ENCODE data around the gene ATP9A. TPM values are rescaled to one million over a fixed set of nuclear protein-coding genes. Genes with fewer than 3 reads are reported as not detected.

The ATP9A gene
- total RNA-seq, 1 experiment from 2014 or later, result 7.3 TPM

GRCh38 chr20:51811514-51812128 lies 43.4 kb upstream of the ATP9A start:
- BruUV-seq (replicated peaks), result no TSS peak
- ChIA-PET CTCF (interaction anchor here (0.5 to 3.9 kb wide), 4 partner anchors 11 to 80 kb away, joined by 3 to 28 read pairs (median 3); no protein-coding TSS in a partner anchor), POLR2A (interaction anchor here (0.6 to 1.1 kb wide), 3 partner anchors 33 to 361 kb away, joined by 3 to 4 read pairs (median 4); no protein-coding TSS in a partner anchor)
- intact Hi-C loops (cut with micrococcal nuclease), result no loop called here
- no peak overlapping the region for H3K4me3 Mint-ChIP-seq (ENCODE audit: unreplicated experiment)
- no peak overlapping the region for H3K27ac Mint-ChIP-seq (ENCODE audit: low read depth, unreplicated experiment)
- H3K9me3 Mint-ChIP-seq (ENCODE audit: unreplicated experiment), result no peaks in the 10 kb centered on the region
- DNase-seq (ENCODE audit: unreplicated experiment), result no peak
- H3K27me3 Mint-ChIP-seq (ENCODE audit: insufficient read depth, unreplicated experiment), result no peaks in the 10 kb centered on the region
- H3K4me1 Mint-ChIP-seq (ENCODE audit: insufficient read depth, unreplicated experiment), result peaks cover 4% of the 10 kb centered on the region
- no peak for TF ChIP-seq CTCF (IDR thresholded peaks at IDR 0.05; ENCODE audit: unreplicated experiment)
- peaks cover 6% of the 10 kb centered on the region for H3K36me3 Mint-ChIP-seq (ENCODE audit: insufficient read depth, unreplicated experiment)

DNA sequence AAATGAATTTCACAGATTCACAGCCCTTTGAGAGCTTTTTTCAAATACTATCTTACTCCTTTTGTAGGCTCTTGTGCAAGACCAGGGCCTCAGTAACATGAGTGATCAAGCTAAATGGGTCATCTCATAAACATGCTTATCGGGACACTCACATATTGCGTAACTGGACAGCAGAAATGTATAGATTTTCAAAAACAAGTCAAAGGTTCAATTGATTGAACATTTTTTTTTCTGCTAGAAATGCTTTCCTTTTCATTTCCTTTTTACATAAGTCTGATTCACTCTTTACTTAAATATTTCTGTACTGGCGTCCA lies 42.8 kb upstream of the ATP9A start:
- peak; percentile 35 for DNase-seq (ENCODE audit: unreplicated experiment)

DNA sequence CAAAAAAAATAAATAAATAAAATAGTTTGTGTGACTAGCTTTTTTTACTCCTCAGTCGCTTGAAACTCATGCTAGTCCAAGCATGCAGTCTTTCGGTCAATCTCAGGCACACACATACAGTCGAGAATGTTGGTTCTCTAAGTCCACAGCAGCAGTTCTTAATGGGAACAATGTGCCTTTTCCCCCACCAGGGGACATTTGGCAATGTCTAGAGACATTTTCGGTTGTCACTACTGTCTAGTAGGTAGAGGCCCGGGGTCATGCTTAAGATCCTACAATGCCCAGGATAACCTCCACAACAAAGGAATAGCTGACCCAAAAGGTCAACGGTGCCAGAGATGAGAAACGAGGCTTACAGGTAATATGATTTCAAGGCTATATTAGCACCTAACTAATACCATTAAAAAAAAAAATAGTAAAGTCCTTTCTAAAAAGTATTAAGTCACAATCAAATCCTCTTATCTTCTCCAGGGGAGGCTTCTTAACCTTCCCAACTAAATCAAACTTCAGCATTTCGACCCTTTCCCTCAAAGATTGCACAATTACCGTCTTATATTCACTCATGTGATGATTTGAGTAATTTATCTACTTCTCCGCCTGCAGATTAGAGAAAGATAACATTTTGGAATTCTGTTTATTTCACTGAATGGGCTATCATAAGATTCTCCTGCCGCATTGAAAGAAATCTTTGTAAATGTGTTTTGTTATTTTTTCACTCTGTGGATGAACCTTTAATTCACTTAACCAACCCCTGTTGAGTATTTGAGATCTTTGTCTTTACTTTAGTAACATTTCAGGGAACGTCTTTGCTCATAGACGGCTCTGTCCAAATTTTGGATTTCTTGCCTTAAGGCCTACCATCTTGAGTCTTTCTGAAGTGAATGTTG lies 42.2 kb upstream of the ATP9A start:
- ChIA-PET POLR2A (interaction anchor here (0.7 to 0.8 kb wide), 2 partner anchors 17 to 275 kb away, joined by 3 read pairs; no protein-coding TSS in a partner anchor), CTCF (interaction anchor here (0.6 to 3.9 kb wide), 5 partner anchors 11 to 347 kb away, joined by 3 to 28 read pairs (median 3); no protein-coding TSS in a partner anchor)
- BruUV-seq (replicated peaks), result no TSS peak
- no peak for DNase-seq (ENCODE audit: unreplicated experiment)
- Mint-ChIP-seq H3K4me1 (ENCODE audit: insufficient read depth, unreplicated experiment) (peaks cover 1% of the 10 kb centered on the region), H3K9me3 (ENCODE audit: unreplicated experiment) (no peaks in the 10 kb centered on the region), H3K27ac (ENCODE audit: low read depth, unreplicated experiment) (no peak overlapping the region), H3K27me3 (ENCODE audit: insufficient read depth, unreplicated experiment) (no peaks in the 10 kb centered on the region), H3K4me3 (ENCODE audit: unreplicated experiment) (no peak overlapping the region), H3K36me3 (ENCODE audit: insufficient read depth, unreplicated experiment) (peaks cover 6% of the 10 kb centered on the region)
- no peak for TF ChIP-seq CTCF (IDR thresholded peaks at IDR 0.05; ENCODE audit: unreplicated experiment)
- intact Hi-C loops (cut with micrococcal nuclease), result no loop called here

More for the DNA sequence above, 42.8 kb upstream of the ATP9A start:
- peaks cover 6% of the 10 kb centered on the region for H3K36me3 Mint-ChIP-seq (ENCODE audit: insufficient read depth, unreplicated experiment)
- ChIA-PET POLR2A (interaction anchor here (0.7 to 0.8 kb wide), 3 partner anchors 16 to 275 kb away, joined by 3 to 4 read pairs (median 3); no protein-coding TSS in a partner anchor), CTCF (interaction anchor here (0.5 to 3.9 kb wide), 3 partner anchors 11 to 79 kb away, joined by 3 to 28 read pairs (median 3); no protein-coding TSS in a partner anchor)
- no peak overlapping the region for H3K4me3 Mint-ChIP-seq (ENCODE audit: unreplicated experiment)
- no peak overlapping the region for H3K27ac Mint-ChIP-seq (ENCODE audit: low read depth, unreplicated experiment)
- intact Hi-C loops (cut with micrococcal nuclease), result no loop called here
- BruUV-seq (replicated peaks), result no TSS peak
- no peak for TF ChIP-seq CTCF (IDR thresholded peaks at IDR 0.05; ENCODE audit: unreplicated experiment)
- no peaks in the 10 kb centered on the region for H3K27me3 Mint-ChIP-seq (ENCODE audit: insufficient read depth, unreplicated experiment)
- H3K9me3 Mint-ChIP-seq (ENCODE audit: unreplicated experiment), result no peaks in the 10 kb centered on the region
- H3K4me1 Mint-ChIP-seq (ENCODE audit: insufficient read depth, unreplicated experiment), result peaks cover 4% of the 10 kb centered on the region

- no TSS peak for BruUV-seq (replicated peaks)
- CTCF ChIA-PET, result interaction anchor here (0.5 to 3.9 kb wide), 3 partner anchors 8 to 310 kb away, joined by 4 to 28 read pairs (median 6); no protein-coding TSS in a partner anchor
- intact Hi-C loops (cut with micrococcal nuclease), result no loop called here
- H3K27ac Mint-ChIP-seq (ENCODE audit: low read depth, unreplicated experiment), result no peak overlapping the region
- no peak overlapping the region for H3K4me3 Mint-ChIP-seq (ENCODE audit: unreplicated experiment)
- no peak for TF ChIP-seq CTCF (IDR thresholded peaks at IDR 0.05; ENCODE audit: unreplicated experiment)
- H3K4me1 Mint-ChIP-seq (ENCODE audit: insufficient read depth, unreplicated experiment), result no peaks in the 10 kb centered on the region
- POLR2A ChIA-PET, result interaction anchor here (1.2 kb wide), 1 partner anchor 8 kb away, joined by 3 read pairs; no protein-coding TSS in a partner anchor
- H3K9me3 Mint-ChIP-seq (ENCODE audit: unreplicated experiment), result no peaks in the 10 kb centered on the region
- no peaks in the 10 kb centered on the region for H3K36me3 Mint-ChIP-seq (ENCODE audit: insufficient read depth, unreplicated experiment)
- H3K27me3 Mint-ChIP-seq (ENCODE audit: insufficient read depth, unreplicated experiment), result no peaks in the 10 kb centered on the region
- DNase-seq (ENCODE audit: unreplicated experiment), result no peak
Observed at GRCh38 chr20:51807720-51808250, 39.6 kb upstream of the ATP9A start.

Measured in MCF 10A (cell line).